Ishikawa (cell line): ENCODE data around the gene RTL9.

ENCODE experiments used
- EP300 ChIP-seq: IDR thresholded peaks from 2 replicates; pipeline ENCODE4 v1.6.1; 2012; ENCODE audit warnings: borderline replicate concordance
- RAD21 ChIP-seq: IDR thresholded peaks from 2 replicates; pipeline ENCODE4 v1.6.1; 2012; ENCODE audit warnings: low read depth
- TCF12 ChIP-seq: IDR thresholded peaks from 2 replicates; pipeline ENCODE4 v1.6.1; 2012; ENCODE audit warnings: low read depth
- TF ChIP-seq, protein P1 (sequence below): IDR thresholded peaks from 2 replicates; pipeline ENCODE4 v1.6.1; 2012

DNA sequence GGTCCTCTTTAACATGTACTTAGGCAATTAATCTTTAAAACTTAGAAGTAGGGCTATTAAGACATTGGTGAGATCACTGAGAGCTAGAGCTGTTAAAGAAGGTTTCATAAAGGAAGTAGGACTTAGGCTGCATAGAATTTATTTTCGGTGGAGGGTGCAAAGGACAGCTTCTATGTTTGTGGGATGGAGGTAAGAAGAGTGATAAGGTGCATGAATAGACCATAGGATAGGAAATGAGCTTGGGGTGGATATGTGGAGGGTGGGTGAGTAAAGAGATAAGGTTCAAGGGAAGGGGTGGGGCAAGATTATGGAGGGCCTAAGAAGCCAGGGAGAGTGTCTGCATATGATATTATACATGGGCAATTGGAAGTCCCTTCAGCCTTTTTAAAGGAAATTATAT is 15.9 kb downstream of the RTL9 start:
- TF ChIP-seq RAD21 (no peak), TCF12 (no peak), EP300 (no peak)
- TF ChIP-seq, protein P1, sequence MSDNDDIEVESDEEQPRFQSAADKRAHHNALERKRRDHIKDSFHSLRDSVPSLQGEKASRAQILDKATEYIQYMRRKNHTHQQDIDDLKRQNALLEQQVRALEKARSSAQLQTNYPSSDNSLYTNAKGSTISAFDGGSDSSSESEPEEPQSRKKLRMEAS = no peak
